GM18502 (cell line): Measurements from ENCODE around the gene PKN3.
"Not testable (repeated sequence)": the region's sequence is repeated elsewhere in the genome, so short reads cannot be mapped to it uniquely, and the experiment has no call there.

Source experiments
- ATAC-seq: cut with Tn5 transposase; IDR thresholded peaks from one replicate; pipeline ENCODE4 v1.9.1; 2021; ENCODE audit warnings: mild to moderate bottlenecking; ENCODE audit not compliant: unreplicated experiment, poor library complexity

Gene PKN3

GRCh38 chr9:128702445-128702948 lies at the start of gene PKN3:
PKN3 (plus strand) TSS chr9:128702503; CDS start chr9:128702916, 413 bp downstream.
- peak; percentile 67 for ATAC-seq

DNA sequence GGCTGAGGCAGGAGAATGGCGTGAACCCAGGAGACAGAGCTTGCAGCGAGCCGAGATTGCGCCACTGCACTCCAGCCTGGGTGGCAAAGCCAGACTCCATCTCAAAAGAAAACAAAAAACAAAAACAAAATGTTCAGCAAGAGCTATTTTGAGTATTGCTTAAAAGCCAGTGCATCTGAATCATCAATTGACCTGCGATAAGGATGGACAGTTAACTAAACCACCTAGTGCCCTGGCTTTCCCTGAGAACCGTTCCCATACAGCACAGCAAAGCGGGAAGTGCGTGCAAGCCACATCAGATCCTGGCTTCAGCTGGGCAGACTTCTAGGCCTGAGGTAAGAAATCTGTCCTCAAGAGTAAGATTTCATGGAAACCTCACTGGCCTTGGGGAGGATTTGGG lies 48.4 kb upstream of the PKN3 start:
- ATAC-seq: no peak

GRCh38 chr9:128654481-128654880 lies 47.8 kb upstream of the PKN3 start:
- no peak for ATAC-seq

GRCh38 chr9:128656416-128657343 lies 45.6 kb upstream of the PKN3 start, which contains the start of gene DYNC2I2:
DYNC2I2 (minus strand) TSS chr9:128656847; CDS start chr9:128656726, 121 bp downstream.
- ATAC-seq: peak; percentile 61

- no peak for ATAC-seq
Measured at GRCh38 chr9:128657344-128657704, 45.0 kb upstream of the PKN3 start.

- no peak for ATAC-seq
Measured at GRCh38 chr9:128657796-128658195, 44.5 kb upstream of the PKN3 start.

DNA sequence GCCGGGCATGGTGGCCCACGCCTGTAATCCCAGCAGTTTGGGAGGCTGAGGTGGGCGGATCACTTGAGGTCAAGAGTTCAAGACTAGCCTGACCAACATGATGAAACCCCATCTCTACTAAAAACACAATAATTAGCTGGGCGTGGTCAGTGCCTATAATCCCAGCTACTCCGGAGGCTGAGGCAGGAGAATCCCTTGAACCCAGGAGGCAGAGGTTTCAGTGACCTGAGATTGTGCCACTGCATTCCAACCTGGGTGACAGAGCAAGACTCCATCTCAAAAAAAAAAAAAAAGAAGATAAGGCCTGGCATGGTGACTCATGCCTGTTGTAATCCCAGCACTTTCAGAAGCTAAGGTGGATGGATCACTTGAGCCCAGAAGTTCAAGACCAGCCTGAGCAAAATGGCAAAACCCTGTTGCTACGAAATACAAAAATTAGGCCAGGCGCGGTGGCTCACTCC lies 35.8 kb upstream of the PKN3 start:
- not testable (repeated sequence) for ATAC-seq

GRCh38 chr9:128669786-128670185 lies 32.5 kb upstream of the PKN3 start:
- no peak for ATAC-seq

DNA sequence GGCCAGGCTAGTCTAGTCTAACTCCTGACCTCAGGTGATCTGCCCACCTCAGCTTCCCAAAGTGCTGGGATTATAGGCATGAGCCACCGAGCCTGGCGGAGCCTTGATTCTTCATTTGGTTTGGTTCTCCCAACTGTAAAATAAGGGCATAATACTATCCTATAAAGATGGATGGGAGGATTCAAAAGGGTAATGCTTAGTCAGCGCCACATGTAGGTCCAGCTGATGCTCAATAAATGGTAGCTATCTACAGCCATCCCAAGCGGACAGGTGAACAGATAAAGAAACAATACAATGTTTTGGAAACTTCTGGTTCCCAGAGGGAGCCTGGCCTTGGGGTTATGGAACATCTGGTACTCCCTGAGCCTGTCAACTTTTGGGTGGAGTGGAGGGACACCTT lies 26.9 kb upstream of the PKN3 start:
- ATAC-seq: no peak

GRCh38 chr9:128677794-128678193 lies 24.5 kb upstream of the PKN3 start:
- ATAC-seq: no peak

GRCh38 chr9:128683340-128684064 lies 18.8 kb upstream of the PKN3 start:
- no peak for ATAC-seq

DNA sequence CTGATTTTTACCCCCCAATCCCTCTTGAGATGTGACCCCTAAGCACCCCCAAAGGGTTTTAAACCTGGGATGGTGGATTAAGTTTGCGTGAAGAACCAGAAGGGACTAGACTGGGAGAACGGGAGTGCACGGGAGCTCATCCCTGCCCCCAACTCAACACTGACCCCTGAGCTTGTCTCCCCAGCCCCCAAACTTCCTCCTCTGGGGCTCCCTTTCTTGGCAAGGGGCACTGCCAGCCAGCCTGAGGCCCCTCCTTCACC lies 18.3 kb upstream of the PKN3 start:
- ATAC-seq: no peak

GRCh38 chr9:128684325-128685199 lies 17.7 kb upstream of the PKN3 start:
- ATAC-seq: peak; percentile 25

- ATAC-seq: no peak
Measured at GRCh38 chr9:128685636-128686489, 16.4 kb upstream of the PKN3 start.

- ATAC-seq: no peak
Measured at GRCh38 chr9:128687453-128687852, 14.8 kb upstream of the PKN3 start.

- peak; percentile 71 for ATAC-seq
Measured at GRCh38 chr9:128688501-128689292, 13.6 kb upstream of the PKN3 start, which contains the start of gene SET. SET (plus strand) TSS chr9:128689222; CDS start chr9:128689583, 361 bp downstream.

- peak; percentile 21 for ATAC-seq
Measured at GRCh38 chr9:128689293-128689774, 13.0 kb upstream of the PKN3 start.
